Lower lobe of right lung (tissue), 2 donors: ENCODE data around the gene CCDC33. TPM values are rescaled to one million over a fixed set of nuclear protein-coding genes. Genes with fewer than 3 reads are reported as not detected.

ENCODE experiments used
- ATAC-seq, 2 donors: fragments of 200-7000 bp; cut with Tn5 transposase; one replicate each; pipeline ENCODE4 v1.9.1; 2020 to 2022; ENCODE audit warnings: mild to moderate bottlenecking in 2 of 2, moderate library complexity in 2 of 2
- DNase-seq: peaks from one replicate; pipeline ENCODE4 v3.0.0-alpha.2; 2020
- H3K27ac ChIP-seq: fragments of 200-600 bp; one replicate; pipeline ENCODE4 v1.8.0; 2022
- H3K27me3 ChIP-seq: fragments of 200-600 bp; one replicate; pipeline ENCODE4 v1.8.0; 2022; ENCODE audit warnings: low read depth
- H3K36me3 ChIP-seq: fragments of 200-600 bp; one replicate; pipeline ENCODE4 v1.8.0; 2022; ENCODE audit warnings: mild to moderate bottlenecking
- H3K4me1 ChIP-seq: fragments of 200-600 bp; one replicate; pipeline ENCODE4 v1.8.0; 2022
- H3K4me3 ChIP-seq: fragments of 200-600 bp; one replicate; pipeline ENCODE4 v1.8.0; 2022; ENCODE audit warnings: mild to moderate bottlenecking
- H3K9me3 ChIP-seq: fragments of 200-600 bp; one replicate; pipeline ENCODE4 v1.8.0; 2022
- CTCF ChIP-seq: fragments of 200-600 bp; IDR thresholded peaks from one replicate; pipeline ENCODE4 v1.8.0; 2022; ENCODE audit warnings: antibody characterized with exemption, mild to moderate bottlenecking
- intact Hi-C: fragments of 100-400 bp; cut with DNase I; formaldehyde crosslinking; loops from one replicate; pipeline ENCODE4 v1.11.0; 2022
- total RNA-seq: library from RNA; stranded (reverse); fragmentation: NEBNext Ultra II Directional; extraction: Animal tissue kit (Norgen Biotek cat#: 25700); gene quantifications from one replicate; pipeline ENCODE4 v1.2.1, GENCODE V29; 2021
- donor health status: DM: no; HTN: yes; CAD: no; lungs with severe emphysema.

The CCDC33 gene
- total RNA-seq, 1 donor from 2014 or later: 5.9 TPM

- TF ChIP-seq CTCF: no peak
- intact Hi-C loops: no loop called here
- DNase-seq: no peak
Observed at GRCh38 chr15:74257105-74257504, 21.0 kb downstream of the CCDC33 start.

GRCh38 chr15:74257623-74258022 lies 21.5 kb downstream of the CCDC33 start:
- Histone ChIP-seq H3K27me3 (peaks cover 15% of the 10 kb centered on the region), H3K4me1 (no peaks in the 10 kb centered on the region), H3K27ac (no peak overlapping the region), H3K4me3 (no peak overlapping the region), H3K9me3 (no peaks in the 10 kb centered on the region), H3K36me3 (no peaks in the 10 kb centered on the region)
- no peak for TF ChIP-seq CTCF
- DNase-seq (no peak), ATAC-seq (no peak)
- intact Hi-C loops: no loop called here

More at GRCh38 chr15:74257105-74257504, 21.0 kb downstream of the CCDC33 start:
- H3K9me3 ChIP-seq: no peaks in the 10 kb centered on the region
- no peak overlapping the region for H3K27ac ChIP-seq
- no peaks in the 10 kb centered on the region for H3K36me3 ChIP-seq
- no peak overlapping the region for H3K4me3 ChIP-seq
- H3K27me3 ChIP-seq: peaks cover 15% of the 10 kb centered on the region
- no peaks in the 10 kb centered on the region for H3K4me1 ChIP-seq
- no peak for ATAC-seq

GRCh38 chr15:74258456-74259291 lies 22.5 kb downstream of the CCDC33 start:
- ATAC-seq (no peak), DNase-seq (no peak)
- H3K27ac ChIP-seq: no peak overlapping the region
- intact Hi-C loops: no loop called here
- H3K4me1 ChIP-seq: no peaks in the 10 kb centered on the region
- H3K27me3 ChIP-seq: peaks cover 15% of the 10 kb centered on the region
- H3K4me3 ChIP-seq: no peak overlapping the region
- H3K36me3 ChIP-seq: no peaks in the 10 kb centered on the region
- no peaks in the 10 kb centered on the region for H3K9me3 ChIP-seq
- TF ChIP-seq CTCF: no peak

GRCh38 chr15:74259292-74259648 lies 23.1 kb downstream of the CCDC33 start:
- DNase-seq (no peak), ATAC-seq (no peak)
- H3K4me1 ChIP-seq: no peaks in the 10 kb centered on the region
- no peak overlapping the region for H3K27ac ChIP-seq
- no peak for TF ChIP-seq CTCF
- intact Hi-C loops: no loop called here
- no peaks in the 10 kb centered on the region for H3K36me3 ChIP-seq
- no peak overlapping the region for H3K4me3 ChIP-seq
- H3K9me3 ChIP-seq: no peaks in the 10 kb centered on the region
- H3K27me3 ChIP-seq: peaks cover 15% of the 10 kb centered on the region

GRCh38 chr15:74259821-74260607 lies 23.9 kb downstream of the CCDC33 start:
- DNase-seq (no peak), ATAC-seq (no peak)
- TF ChIP-seq CTCF: no peak
- Histone ChIP-seq H3K4me3 (no peak overlapping the region), H3K27ac (no peak overlapping the region), H3K4me1 (no peaks in the 10 kb centered on the region), H3K27me3 (peaks cover 15% of the 10 kb centered on the region), H3K36me3 (no peaks in the 10 kb centered on the region), H3K9me3 (no peaks in the 10 kb centered on the region)
- intact Hi-C loops: no loop called here
